Measurements from ENCODE around the gene IRGQ.
"Not testable (repeated sequence)": the region's sequence is repeated elsewhere in the genome, so short reads cannot be mapped to it uniquely, and the experiment has no call there.

The IRGQ gene

DNA sequence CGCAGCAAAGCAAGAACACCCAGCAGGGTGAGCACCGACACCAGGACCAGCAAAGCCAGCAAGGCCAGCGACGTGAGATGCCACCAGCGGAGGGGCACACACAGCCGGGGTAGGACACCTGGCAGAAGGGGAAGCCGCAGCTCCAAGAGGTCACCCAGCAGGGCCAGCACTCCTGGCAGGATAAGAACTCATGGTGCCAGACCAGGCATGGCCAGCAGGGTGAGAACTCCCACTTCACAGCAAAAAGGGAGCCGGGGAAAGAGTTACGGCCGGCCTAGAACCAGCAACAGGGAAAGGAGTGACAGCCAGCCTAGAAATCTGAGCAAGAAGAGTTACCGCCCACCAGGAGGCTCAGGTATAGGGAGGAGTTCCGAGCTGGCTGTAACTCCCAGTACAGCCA, 16.4 kb upstream of the IRGQ start:
- Mint-ChIP-seq H3K36me3 (peaks cover 4% of the 10 kb centered on the region), H3K4me3 (no peak overlapping the region), H3K27ac (no peak overlapping the region), H3K27me3 (no peaks in the 10 kb centered on the region), H3K9me3 (no peaks in the 10 kb centered on the region), H3K4me1 (peaks cover 28% of the 10 kb centered on the region)

DNA sequence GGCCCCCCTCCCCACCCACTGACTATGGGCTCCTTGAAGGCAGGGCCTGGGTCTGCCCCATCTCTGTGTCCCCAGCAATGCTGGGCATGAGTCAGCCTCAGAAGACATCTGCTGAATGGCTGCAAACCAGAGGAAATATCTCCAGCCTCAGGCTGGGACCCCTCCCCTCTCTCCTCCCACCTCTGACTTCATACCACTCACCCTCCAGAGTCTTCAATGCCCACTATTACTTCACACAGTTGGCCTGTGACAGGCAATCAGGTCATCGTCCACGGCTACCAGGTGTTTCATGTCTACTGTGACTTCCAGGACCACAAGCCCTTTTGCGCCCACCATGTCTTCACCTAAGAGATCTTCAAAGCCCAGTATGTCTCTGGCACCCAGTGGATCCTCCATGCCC, 15.9 kb upstream of the IRGQ start, which contains the start of gene SRRM5:
Gene SRRM5, plus strand, starts transcription at position 301 of the 400 bp plus-strand sequence. Its CDS starts 34 bp downstream, at position 335.
- H3K4me3 Mint-ChIP-seq: no peak within 1 kb of the TSS
- H3K4me1 Mint-ChIP-seq: peaks cover 26% of the 10 kb centered on the region
- no peaks in the 10 kb centered on the region for H3K9me3 Mint-ChIP-seq
- H3K27me3 Mint-ChIP-seq: no peaks in the 10 kb centered on the region
- H3K27ac Mint-ChIP-seq: peak within 1 kb of the TSS; percentile 72
- H3K36me3 Mint-ChIP-seq: peaks cover 4% of the 10 kb centered on the region

DNA sequence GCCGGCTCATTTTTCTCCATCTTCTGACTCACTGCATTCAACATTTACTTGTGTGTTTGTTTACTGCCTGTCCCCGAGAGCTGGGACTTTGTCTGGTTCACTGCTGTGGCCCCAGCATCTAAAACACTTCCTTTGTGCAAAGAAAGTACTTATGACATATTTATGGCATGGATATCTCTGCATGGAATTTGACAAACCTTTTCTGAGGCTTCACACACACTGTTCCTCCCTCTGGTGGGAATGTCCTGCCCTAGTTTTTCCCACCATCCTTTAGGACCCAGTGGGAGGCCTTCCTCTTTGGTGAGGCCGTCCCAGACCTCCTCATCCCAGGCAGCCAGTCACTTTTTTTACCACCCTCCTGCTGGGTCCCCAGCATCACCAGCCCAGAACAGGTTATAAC, 14.6 kb upstream of the IRGQ start:
- peaks cover 4% of the 10 kb centered on the region for H3K36me3 Mint-ChIP-seq
- no peaks in the 10 kb centered on the region for H3K27me3 Mint-ChIP-seq
- H3K27ac Mint-ChIP-seq: peak overlapping the region; percentile 52
- H3K4me3 Mint-ChIP-seq: no peak overlapping the region
- peaks cover 17% of the 10 kb centered on the region for H3K4me1 Mint-ChIP-seq
- no peaks in the 10 kb centered on the region for H3K9me3 Mint-ChIP-seq

DNA sequence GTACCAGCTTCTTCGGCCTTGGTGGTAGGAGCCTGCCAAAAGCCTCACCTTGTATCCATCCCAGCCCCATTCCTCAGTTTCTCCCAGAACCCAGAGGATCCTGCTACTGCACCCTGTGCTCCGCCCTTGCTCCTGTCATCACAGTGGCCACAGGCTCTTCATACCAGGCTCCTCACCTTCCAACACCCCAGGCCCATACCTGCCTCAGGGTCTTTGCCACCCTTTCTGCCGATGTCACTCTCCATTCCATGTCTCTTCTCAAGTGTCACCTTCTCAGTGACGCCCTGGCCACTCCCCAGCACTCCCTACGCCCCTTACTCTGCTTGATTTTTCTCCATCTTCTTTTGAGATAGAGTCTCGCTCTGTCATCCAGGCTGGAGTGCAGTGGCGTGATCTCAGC, 13.9 kb upstream of the IRGQ start:
- Mint-ChIP-seq H3K27ac (no peak overlapping the region), H3K36me3 (peaks cover 4% of the 10 kb centered on the region), H3K4me1 (peaks cover 16% of the 10 kb centered on the region), H3K27me3 (no peaks in the 10 kb centered on the region), H3K4me3 (no peak overlapping the region), H3K9me3 (no peaks in the 10 kb centered on the region)

DNA sequence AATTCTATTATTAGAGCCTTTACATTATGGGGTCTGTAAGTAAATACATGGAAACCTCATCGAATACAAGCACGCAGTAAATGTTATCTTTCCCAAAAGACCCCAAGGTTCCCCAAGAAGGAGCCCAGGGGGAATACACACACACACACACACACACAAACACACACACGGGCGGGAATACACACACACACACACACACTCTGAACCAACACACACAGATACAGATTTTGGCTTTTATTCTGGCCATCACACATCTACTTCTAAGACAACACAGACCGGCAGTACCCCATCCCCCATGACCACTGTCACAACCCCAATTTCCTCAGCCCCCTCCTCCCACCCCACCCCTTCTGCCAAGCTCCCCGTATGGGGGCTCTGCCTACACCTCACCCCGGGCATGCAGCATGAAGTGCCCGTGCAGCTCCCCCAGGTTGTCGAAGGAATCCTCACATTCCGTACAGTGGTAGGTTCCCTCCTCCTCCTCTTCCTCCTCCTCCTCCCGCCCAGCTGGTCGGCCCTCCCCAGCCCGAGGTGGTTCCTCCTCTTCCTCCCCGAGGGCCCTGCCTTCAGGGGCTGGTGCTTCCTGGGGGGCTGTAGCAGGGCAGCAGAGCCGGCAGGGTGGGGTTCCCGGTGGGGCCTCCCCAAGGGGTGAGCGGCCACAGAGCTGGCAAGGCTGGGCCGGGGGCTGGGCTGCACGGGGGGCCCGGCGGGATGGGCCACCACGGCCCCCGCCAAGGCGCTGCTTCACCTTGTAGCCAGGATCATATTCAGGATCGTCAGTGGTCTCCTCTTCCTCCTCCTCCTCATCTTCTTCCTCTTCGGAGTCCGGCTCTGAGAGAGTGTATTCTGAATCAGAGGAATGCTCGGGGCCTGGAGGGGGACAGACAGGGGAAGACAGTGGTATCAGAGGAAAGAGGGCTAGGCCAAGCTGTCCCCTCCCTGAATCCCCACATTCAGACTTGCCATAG, 11.6 kb upstream of the IRGQ start:
- Mint-ChIP-seq H3K27ac (peak overlapping the region; percentile 46), H3K27me3 (no peaks in the 10 kb centered on the region)

DNA sequence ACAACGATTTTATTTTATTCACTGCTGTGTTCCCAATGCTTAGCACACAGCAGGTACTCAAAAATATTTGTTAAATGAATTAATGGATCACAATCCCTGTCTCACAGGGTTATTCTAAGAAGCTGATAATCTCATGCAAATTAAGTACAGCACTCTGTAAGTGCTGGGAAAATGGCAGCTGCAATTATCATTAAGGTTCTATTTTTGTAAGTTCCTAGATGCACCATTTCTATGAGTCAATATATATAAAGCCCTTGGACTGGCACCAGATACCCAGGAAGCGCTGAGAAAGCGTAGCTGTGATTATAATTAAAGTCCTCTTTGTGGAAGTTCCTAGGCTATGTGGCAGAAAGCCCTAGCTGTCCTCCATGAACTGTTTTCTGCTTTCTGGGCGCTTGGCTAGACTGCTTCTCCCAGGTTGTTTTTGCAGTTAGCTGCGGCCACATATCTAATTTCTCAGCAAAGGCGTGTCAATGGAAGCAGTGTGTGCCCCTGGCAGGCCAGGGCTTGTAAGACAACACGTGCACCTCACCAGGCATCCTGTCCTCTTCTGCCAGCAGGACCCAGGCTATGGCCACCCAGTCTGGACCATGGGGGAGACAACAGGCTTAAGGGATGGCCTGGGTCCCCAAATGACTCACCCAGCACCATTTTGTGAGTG, 10.8 kb upstream of the IRGQ start:
- Mint-ChIP-seq H3K27ac (no peak overlapping the region), H3K4me1 (peaks cover 5% of the 10 kb centered on the region)

More for the DNA sequence above, 11.6 kb upstream of the IRGQ start:
- no peak overlapping the region for H3K4me3 Mint-ChIP-seq
- H3K36me3 Mint-ChIP-seq: no peaks in the 10 kb centered on the region
- peaks cover 10% of the 10 kb centered on the region for H3K4me1 Mint-ChIP-seq
- no peaks in the 10 kb centered on the region for H3K9me3 Mint-ChIP-seq

DNA sequence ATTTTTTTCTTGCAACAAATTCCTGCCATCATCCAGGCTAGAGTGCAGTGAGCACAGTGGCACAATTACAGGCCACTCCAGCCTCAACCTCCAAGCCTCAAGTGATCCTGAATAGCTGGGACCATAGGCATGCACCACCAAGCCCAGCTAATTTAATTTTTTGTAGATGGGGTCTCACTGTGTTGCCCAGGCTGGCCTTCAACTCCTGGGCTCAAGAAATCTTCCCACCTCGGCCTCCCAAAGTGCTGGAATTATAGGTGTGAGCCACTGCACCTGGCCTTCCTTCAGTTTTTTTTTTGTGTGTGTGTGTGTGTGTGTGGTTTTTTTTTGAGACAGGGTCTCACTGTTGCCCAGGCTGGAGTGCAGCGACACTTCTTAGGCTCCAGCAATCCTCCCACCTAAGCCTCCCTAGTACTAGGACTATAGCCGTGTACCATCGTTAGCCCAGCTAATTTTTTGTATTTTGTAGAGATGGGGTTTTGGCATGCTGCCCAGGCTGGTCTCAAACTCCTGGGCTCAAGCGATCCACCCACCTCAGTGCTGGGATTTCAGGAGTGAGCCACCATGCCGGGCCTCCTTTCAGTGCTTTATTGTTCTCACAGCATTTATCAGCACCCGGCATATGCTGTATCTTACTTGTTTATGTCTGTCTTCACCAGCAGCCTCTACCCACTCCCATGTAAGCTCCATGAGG, 10.1 kb upstream of the IRGQ start:
- H3K4me1 Mint-ChIP-seq: peaks cover 3% of the 10 kb centered on the region
- no peak overlapping the region for H3K4me3 Mint-ChIP-seq
- H3K36me3 Mint-ChIP-seq: no peaks in the 10 kb centered on the region
- no peaks in the 10 kb centered on the region for H3K9me3 Mint-ChIP-seq
- no peak overlapping the region for H3K27ac Mint-ChIP-seq
- no peaks in the 10 kb centered on the region for H3K27me3 Mint-ChIP-seq

More for the DNA sequence above, 10.8 kb upstream of the IRGQ start:
- H3K9me3 Mint-ChIP-seq: no peaks in the 10 kb centered on the region
- no peaks in the 10 kb centered on the region for H3K36me3 Mint-ChIP-seq
- no peak overlapping the region for H3K4me3 Mint-ChIP-seq
- H3K27me3 Mint-ChIP-seq: no peaks in the 10 kb centered on the region

DNA sequence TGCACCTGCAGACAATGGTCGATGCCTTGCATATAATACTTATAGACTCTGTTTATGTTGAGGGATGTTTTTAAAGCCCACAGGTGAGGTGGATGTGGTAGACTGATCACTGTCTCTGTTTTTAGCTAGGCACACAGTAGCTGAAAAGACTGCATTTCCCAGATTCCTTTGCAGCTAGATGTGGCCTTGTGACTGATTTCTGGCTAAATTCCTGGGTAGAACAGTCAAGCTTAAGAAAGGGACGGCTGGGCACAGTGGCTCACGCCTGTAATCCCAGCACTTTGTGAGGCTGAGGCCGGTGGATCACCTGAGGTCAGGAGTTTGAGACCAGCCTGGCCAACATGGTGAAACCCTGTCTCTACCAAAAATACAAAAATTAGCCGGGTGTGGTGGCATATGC, 4.4 kb upstream of the IRGQ start:
- H3K27ac Mint-ChIP-seq: peak overlapping the region; percentile 41

DNA sequence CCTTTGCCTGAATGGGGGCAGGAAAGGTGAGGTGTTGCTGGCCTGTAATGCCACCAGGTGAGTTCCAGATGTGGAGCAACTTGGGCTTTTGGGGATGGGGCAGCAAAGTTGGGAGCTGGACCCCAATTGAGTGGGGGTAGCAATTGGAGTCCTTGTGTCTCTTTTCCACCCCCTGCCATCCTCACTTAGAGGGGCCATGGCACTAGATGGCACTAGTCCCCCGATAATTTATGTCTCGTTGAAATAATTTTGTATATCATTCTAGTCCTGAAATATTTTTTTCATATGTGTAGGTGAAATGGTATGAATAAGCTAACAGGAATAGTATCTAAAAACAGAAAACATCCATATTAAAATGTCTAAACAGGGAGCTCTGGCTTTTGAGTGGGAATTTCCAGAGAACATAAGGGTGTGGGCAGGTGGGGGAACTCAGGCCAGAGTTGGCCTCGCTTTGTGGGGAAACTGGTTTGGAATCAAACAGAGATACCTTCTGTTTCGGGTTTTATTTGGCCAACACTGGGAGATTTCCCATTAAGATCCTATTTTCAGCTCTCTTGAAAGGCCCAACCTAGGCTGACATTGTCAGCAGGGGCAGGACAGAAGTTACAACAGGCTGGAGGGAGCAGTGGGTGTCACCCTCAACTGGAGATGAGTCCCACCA, 3.8 kb upstream of the IRGQ start:
- H3K27ac Mint-ChIP-seq: peak overlapping the region; percentile 41
- H3K4me3 Mint-ChIP-seq: no peak overlapping the region
- H3K36me3 Mint-ChIP-seq: no peaks in the 10 kb centered on the region
- no peaks in the 10 kb centered on the region for H3K27me3 Mint-ChIP-seq
- H3K4me1 Mint-ChIP-seq: peaks cover 27% of the 10 kb centered on the region
- H3K9me3 Mint-ChIP-seq: no peaks in the 10 kb centered on the region

More for the DNA sequence above, 4.4 kb upstream of the IRGQ start:
- not testable (repeated sequence) for H3K36me3 Mint-ChIP-seq, H3K27me3 Mint-ChIP-seq, H3K9me3 Mint-ChIP-seq, H3K4me3 Mint-ChIP-seq
- peaks cover 27% of the 10 kb centered on the region for H3K4me1 Mint-ChIP-seq

DNA sequence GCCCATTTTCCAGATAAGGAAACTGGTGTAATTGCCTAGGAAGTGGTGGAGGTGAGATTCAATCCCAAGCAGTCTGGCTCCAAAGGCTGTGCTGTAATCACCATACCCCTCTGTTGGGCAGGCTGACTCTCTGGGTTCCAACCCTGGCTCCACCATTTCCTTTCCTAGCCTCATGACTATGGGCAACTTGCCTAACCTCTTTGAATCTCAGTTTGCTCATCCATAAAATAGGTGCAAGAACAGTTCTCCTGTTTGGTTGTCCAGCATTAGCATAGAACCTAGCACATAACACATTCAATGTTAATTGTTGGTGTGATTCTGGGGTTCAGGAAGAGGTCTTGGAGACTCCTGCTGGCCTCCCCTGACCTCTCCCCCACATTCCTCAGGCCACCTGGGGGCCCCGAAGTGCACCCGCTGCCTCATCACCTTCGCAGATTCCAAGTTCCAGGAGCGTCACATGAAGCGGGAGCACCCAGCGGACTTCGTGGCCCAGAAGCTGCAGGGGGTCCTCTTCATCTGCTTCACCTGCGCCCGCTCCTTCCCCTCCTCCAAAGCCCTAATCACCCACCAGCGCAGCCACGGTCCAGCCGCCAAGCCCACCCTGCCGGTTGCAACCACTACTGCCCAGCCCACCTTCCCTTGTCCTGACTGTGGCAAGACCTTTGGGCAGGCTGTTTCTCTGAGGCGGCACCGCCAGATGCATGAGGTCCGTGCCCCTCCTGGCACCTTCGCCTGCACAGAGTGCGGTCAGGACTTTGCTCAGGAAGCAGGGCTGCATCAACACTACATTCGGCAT, 2.7 kb upstream of the IRGQ start:
- Mint-ChIP-seq H3K36me3 (peaks cover 3% of the 10 kb centered on the region), H3K4me3 (peak overlapping the region; percentile 24), H3K9me3 (no peaks in the 10 kb centered on the region), H3K4me1 (peaks cover 30% of the 10 kb centered on the region), H3K27ac (no peak overlapping the region), H3K27me3 (no peaks in the 10 kb centered on the region)

DNA sequence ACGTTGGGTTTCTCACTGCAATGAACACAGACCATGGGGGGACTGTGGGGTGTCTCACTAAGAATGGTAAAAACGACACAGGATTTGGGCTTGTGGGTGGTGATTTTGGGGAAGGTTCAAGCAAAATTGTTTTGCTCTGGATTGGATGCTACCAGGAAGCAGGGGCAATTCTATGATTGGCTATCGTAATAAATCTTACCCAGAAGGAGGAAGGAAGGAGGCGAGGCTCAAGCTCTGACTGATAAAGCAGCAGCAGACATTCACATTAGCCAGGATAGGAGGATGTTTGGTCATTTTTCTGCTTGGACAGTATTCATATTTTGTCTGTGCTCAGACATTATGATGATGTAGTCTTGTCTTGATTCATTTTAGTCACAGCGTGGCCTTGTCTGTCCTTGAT, 1.9 kb upstream of the IRGQ start:
- Mint-ChIP-seq H3K27me3 (no peaks in the 10 kb centered on the region), H3K4me1 (peaks cover 36% of the 10 kb centered on the region), H3K27ac (peak overlapping the region; percentile 99), H3K9me3 (no peaks in the 10 kb centered on the region), H3K4me3 (peak overlapping the region; percentile 99), H3K36me3 (peaks cover 6% of the 10 kb centered on the region)

DNA sequence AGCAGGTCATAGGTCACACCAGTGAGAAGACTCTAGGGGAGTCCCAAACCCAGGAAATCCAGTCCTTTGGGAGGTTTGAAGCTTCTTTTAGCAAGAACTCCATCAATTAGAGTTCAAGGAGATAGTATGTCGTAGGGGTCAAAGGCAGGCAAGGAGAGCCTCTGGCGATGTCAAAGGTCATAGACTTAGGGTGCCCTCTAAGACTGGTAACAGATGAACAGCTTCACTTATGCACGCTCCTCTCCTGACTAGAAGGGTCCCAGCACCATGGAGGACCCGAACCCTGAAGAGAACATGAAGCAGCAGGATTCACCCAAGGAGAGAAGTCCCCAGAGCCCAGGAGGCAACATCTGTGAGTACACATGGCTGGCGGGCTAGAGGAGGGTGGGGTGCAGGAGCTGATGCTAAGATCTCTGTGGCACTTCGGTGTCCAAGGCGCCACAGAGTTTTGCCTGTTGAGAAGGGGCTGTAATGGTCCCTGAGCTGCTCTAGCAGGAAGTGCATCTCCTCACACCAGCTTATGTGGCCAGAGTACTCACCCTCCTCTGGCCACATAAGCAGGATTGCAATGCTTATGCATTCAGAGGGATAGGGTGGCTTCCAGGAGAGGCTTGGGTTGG, 1.0 kb upstream of the IRGQ start:
- Mint-ChIP-seq H3K36me3 (peaks cover 8% of the 10 kb centered on the region), H3K4me1 (peaks cover 36% of the 10 kb centered on the region), H3K9me3 (no peaks in the 10 kb centered on the region), H3K27me3 (no peaks in the 10 kb centered on the region), H3K27ac (peak overlapping the region; percentile 99), H3K4me3 (peak overlapping the region; percentile 99)

DNA sequence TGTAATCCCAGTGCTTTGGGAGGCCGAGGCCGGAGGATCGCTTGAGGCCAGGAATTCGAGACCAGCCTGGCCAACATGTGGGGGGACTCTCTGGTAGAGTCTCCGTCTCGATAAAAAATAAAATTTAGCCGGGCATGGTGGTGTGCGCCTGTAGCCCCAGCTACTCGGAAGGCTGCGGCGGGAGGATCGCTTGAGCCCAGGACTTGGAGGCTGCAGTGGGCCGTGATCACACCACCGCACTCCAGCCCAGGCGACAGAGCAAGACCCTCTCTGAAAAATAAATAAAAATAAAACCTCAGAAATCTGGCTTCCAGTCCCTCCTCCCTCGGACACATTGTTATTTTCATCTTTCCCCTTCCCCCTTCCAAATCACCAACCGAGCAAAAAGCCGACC, 332 bp downstream of the IRGQ start:
- Mint-ChIP-seq H3K36me3 (peaks cover 12% of the 10 kb centered on the region), H3K27me3 (no peaks in the 10 kb centered on the region), H3K9me3 (no peaks in the 10 kb centered on the region), H3K4me1 (peaks cover 39% of the 10 kb centered on the region), H3K4me3 (peak overlapping the region; percentile 99), H3K27ac (peak overlapping the region; percentile 99)
